GM15510 (cell line): ENCODE data around the gene MOCS1.

Experiments
- POLR2A ChIP-seq: IDR thresholded peaks from 3 replicates; pipeline ENCODE4 v1.6.1; 2011; ENCODE audit warnings: borderline replicate concordance; ENCODE audit not compliant: insufficient read length; ENCODE audit errors: extremely low read depth

The MOCS1 gene

GRCh38 chr6:39889229-39889628 is 45.0 kb downstream of the MOCS1 start:
- TF ChIP-seq POLR2A = no peak

DNA sequence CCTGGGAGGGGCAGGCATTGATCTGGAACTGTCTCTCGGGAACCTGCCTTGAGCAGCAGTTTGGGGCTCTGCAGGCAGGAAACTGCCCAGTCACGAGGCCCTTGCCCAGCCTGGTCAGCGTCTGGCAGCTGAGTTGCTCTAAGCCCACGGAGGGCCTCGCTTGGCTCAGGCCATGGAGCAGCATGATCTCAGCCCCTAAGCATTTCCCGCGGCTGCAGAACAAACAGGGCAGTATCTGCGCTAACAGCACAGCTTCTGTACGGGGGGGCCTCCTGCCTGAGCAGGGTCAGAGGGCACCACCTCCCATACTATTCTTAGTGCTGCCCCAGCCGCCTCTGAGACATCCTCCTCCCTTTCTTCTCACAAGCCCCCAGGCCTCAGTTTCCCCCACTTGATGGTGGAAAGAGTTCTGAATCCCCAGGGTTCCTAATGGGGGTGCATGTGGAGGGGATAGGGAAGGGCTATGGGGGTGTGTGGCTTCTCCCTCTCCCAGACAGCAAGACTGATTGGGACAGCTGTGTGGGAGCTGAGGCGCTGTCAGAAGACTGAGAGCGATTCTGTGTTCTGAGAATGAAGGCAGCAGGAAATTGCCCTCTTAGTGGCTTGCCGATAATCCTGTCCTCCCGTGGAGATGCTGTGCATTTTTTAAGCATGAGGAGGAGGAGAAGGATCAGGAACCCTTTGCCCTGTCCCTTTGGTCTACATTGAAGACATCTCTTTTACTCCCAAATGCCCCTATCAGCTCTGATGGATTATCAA is 46.4 kb downstream of the MOCS1 start:
- no peak for TF ChIP-seq POLR2A

DNA sequence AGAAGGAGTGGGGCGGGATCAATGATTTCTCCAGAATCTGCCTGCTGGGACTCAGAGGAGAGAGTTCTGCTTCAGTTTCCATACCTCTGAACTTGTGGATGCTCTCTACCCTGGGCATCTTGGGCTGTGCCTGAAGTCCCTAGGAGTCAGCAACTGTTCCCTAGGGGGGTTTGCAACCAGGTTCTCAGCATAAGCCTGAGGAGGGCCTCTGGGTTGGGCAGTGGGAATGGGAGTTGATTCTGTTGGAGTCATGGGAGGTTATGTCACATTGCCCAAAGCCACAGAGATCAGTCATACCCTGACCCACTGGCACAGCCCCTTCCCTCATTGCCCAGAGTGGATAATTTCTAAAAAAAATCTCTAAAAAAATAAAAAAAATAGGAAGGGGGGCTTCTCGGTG is 47.4 kb downstream of the MOCS1 start:
- no peak for TF ChIP-seq POLR2A

DNA sequence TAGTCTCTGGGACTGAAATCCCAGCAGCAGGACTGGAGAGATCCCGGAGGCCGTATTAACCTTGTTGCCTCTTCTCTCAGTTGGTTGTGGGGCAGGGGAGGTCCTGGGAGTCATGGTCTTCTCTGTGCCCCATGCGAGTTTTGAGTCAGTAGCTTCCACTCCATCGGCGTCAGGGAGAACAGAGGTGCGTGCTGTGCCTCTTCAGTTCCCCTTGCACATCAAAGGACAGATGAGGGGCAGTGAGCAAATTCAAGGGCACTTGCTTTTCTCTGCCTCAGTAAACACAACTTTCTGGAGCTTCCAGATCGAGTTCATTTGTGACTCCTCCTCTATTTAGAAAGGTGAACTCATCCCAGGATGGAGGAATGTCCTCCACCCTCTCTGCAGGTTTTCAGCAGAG is 48.6 kb downstream of the MOCS1 start:
- TF ChIP-seq POLR2A = no peak

- TF ChIP-seq POLR2A = no peak
Measured at GRCh38 chr6:39884696-39885095, 49.6 kb downstream of the MOCS1 start.

DNA sequence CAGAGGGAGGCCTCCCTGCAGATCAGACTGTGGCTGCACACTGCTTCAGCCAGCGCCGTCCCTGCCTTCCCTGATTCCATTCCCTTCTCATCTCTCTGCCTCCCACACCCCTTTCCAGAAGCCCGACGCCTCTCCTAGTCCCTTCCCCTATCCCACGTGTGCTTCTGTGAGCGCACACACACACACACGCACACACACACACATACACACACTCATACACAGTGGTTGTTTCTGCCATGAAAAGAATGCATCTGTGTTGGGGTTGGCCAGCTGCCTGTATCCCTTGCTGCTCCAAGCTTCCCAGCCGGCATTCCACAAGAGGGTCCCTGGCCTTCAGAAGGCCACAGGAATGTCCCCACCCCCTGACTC is 51.7 kb downstream of the MOCS1 start:
- no peak for TF ChIP-seq POLR2A

DNA sequence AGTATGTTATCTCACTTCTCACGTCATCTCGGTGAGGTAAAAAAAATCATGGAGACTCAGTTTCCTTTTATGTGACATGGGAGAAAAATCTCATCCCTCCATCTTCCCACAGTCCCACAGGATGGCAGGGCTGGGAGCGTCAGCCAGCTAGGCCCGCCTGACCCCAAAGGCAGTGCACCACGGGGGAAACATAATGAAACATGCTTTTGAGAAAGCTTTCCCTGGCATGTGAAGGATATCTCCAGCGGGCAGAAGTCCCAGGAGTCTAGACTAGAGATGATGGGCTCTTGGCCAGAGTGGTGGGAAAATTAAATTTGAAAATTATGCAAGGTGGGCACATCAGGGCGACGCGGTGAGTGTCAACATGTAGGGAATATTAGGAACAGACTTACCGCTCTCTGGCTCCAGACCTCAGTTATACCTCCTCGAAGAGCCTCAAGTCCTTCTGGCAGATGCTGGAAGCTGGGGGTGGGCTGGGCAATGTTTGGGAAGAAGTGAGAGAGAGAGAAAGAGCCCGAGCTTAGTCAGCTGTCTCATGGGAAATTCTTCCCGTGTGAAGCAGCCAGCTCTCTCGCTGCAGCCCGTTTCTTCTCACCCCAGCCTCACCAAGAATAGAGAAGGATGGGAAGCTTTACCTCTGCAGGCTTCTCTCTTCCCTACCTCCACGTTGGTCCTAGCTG is 52.3 kb downstream of the MOCS1 start:
- TF ChIP-seq POLR2A = no peak

DNA sequence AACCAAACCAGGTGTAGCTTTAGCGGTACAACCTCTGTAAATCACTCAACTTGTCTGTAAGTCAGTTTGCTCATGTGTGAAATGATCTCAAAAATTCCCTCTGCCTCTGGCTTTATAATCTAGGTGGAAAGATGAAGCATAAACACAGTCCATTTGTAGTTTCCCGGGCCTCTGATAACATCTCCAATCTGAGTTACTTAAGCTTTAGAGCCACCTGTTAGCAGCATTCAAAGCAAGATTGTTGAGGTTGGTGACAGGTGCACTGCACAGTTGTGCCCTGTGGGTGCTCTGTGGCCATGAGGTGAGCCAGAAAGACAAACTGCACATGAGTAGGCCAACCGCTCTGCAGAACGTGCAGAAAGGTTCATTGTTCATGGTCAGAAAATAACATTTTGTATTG is 53.7 kb downstream of the MOCS1 start:
- no peak for TF ChIP-seq POLR2A

GRCh38 chr6:39879535-39879934 is 54.7 kb downstream of the MOCS1 start:
- TF ChIP-seq POLR2A = no peak

DNA sequence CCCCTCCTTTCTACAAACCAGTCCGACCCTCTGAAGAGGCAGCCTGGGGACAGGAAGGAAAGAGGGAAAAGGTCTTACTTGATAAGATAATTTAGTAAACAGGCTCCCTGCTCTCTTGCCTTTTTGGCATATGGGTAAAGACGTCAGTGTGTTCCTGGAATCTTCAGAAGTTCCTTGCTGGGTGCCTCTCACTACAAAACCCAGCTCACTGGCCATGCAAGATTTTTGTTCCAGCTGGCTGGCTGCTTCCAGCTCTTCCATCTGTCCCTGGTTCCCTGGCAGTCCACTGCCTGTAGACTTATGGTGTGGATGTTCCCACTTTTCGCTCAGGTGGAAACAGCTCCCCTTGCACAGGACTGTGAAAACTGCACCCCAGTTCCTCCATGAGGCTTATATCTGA is 57.4 kb downstream of the MOCS1 start:
- no peak for TF ChIP-seq POLR2A

GRCh38 chr6:39876111-39876510 is 58.2 kb downstream of the MOCS1 start:
- TF ChIP-seq POLR2A = no peak

GRCh38 chr6:39873439-39873838 is 60.8 kb downstream of the MOCS1 start:
- no peak for TF ChIP-seq POLR2A

- no peak for TF ChIP-seq POLR2A
Measured at GRCh38 chr6:39870950-39871349, 63.3 kb downstream of the MOCS1 start.

DNA sequence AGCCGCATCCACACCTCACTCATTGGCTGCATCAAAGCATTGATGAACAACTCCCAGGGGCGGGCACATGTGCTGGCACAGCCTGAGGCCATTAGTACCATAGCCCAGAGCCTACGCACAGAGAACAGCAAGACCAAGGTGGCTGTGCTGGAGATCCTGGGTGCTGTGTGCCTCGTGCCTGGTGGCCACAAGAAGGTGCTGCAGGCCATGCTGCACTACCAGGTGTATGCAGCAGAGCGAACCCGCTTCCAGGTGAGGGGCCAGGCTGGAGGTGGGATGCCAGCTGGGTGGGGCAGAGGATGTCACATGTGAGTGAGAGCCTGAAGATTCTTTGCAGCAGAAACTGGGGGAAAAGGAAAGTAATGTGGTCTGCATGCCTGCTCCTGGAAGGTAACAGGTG is 66.7 kb downstream of the MOCS1 start:
- no peak for TF ChIP-seq POLR2A

DNA sequence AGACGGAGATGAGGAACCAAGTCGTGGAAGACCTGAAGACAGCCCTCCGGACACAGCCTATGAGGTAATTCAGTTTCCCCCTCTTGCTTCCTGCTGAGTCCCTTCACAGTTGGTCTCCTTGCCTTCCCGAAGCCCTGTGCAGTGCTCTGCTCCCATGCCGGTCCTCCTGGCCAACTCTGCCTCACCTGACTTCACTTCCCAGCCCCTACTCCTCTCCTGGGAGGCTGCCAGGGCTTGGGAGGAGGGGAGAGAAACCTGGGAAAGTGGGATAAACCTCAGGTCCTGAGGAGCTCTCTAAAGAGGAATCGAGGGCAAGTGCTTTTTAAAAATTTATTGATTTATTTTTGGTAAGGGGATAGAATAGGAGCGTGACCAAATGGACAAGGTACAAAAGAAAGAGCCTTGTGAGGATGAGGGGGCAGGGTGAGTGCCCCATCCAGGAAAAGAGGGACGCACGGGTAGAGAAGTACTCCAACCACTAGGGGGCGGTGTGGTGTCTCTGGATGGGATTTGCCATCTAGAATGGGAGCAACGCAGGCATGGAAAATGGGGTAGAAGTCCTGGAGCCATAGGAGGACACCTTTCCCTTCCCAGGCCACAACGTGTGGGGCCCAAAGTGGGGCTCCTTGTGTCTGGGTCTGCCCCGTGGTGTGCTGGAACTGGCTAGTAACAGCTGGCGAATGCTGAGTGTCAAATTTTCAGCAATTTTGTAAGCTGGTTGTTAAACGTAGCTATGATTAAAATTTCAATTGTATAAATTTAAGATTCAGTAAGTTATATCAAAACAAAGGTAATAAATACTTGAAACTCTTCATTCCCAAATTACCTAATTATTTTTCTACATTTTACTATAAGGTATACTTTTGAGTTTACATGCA is 69.0 kb downstream of the MOCS1 start:
- TF ChIP-seq POLR2A = no peak
